SK-N-SH treated with all-trans-retinoic acid at 6 μM for 48 hours (cell line): ENCODE measurements around the gene ADAM8.
"Not testable (repeated sequence)": the region's sequence is repeated elsewhere in the genome, so short reads cannot be mapped to it uniquely, and the experiment has no call there.

Experiments
- ATAC-seq: fragments of 200-7000 bp; cut with Tn5 transposase; 3 replicates; pipeline ENCODE4 v1.9.1; 2020; ENCODE audit warnings: mild to moderate bottlenecking, moderate library complexity
- ARNTL ChIP-seq: fragments of 450-650 bp; formaldehyde crosslinking; IDR thresholded peaks from 2 replicates; pipeline ENCODE4 v1.5.0; 2020; ENCODE audit warnings: low read depth, mild to moderate bottlenecking, moderate library complexity, borderline replicate concordance
- BACH2 ChIP-seq: fragments of 250-450 bp; sonication (Bioruptor Pico); IDR thresholded peaks from 2 replicates; pipeline ENCODE4 v1.9.0; 2021; ENCODE audit warnings: mild to moderate bottlenecking, borderline replicate concordance
- CREB5 ChIP-seq: fragments of 250-450 bp; sonication (Bioruptor Pico); IDR thresholded peaks from 2 replicates; pipeline ENCODE4 v1.5.1; 2020; ENCODE audit warnings: low read depth, mild to moderate bottlenecking, moderate library complexity
- CSDC2 ChIP-seq: fragments of 250-450 bp; sonication (Bioruptor Pico); IDR thresholded peaks from 2 replicates; pipeline ENCODE4 v1.5.0; 2020; ENCODE audit warnings: mild to moderate bottlenecking, moderate library complexity
- ESRRG ChIP-seq: fragments of 250-450 bp; sonication (Bioruptor Pico); IDR thresholded peaks from 2 replicates; pipeline ENCODE4 v1.6.1; 2021; ENCODE audit warnings: mild to moderate bottlenecking
- GLIS3 ChIP-seq: fragments of 250-450 bp; sonication (Bioruptor Pico); IDR thresholded peaks from 2 replicates; pipeline ENCODE4 v1.5.0; 2020; ENCODE audit warnings: mild to moderate bottlenecking, moderate library complexity
- OSR1 ChIP-seq: fragments of 250-450 bp; sonication (Bioruptor Pico); IDR thresholded peaks from 2 replicates; pipeline ENCODE4 v1.8.0; 2022; ENCODE audit warnings: moderate library complexity, mild to moderate bottlenecking, inconsistent platforms
- PATZ1 ChIP-seq: fragments of 250-450 bp; sonication (Bioruptor Pico); IDR thresholded peaks from 2 replicates; pipeline ENCODE4 v1.8.0; 2020; ENCODE audit warnings: mild to moderate bottlenecking, moderate library complexity, borderline replicate concordance
- RARB ChIP-seq: fragments of 250-450 bp; sonication (Bioruptor Pico); IDR thresholded peaks from 2 replicates; pipeline ENCODE4 v1.8.0; 2021; ENCODE audit warnings: mild to moderate bottlenecking, moderate library complexity
- SNAI2 ChIP-seq: fragments of 250-450 bp; sonication (Bioruptor Pico); IDR thresholded peaks from 2 replicates; pipeline ENCODE4 v1.5.0; 2020; ENCODE audit warnings: mild to moderate bottlenecking, moderate library complexity
- TCF4 ChIP-seq: fragments of 250-450 bp; sonication (Bioruptor Pico); IDR thresholded peaks from 2 replicates; pipeline ENCODE4 v1.8.0; 2021; ENCODE audit warnings: mild to moderate bottlenecking, moderate library complexity, borderline replicate concordance
- TOX ChIP-seq: fragments of 250-450 bp; sonication (Bioruptor Pico); IDR thresholded peaks from 2 replicates; pipeline ENCODE4 v1.8.0; 2021; ENCODE audit warnings: mild to moderate bottlenecking, moderate library complexity, borderline replicate concordance
- TSHZ2 ChIP-seq: fragments of 250-450 bp; sonication (Bioruptor Pico); IDR thresholded peaks from 2 replicates; pipeline ENCODE4 v1.5.0; 2020; ENCODE audit warnings: mild to moderate bottlenecking, moderate library complexity
- ZC3H10 ChIP-seq: fragments of 250-450 bp; sonication (Bioruptor Pico); IDR thresholded peaks from 2 replicates; pipeline ENCODE4 v1.5.1; 2021; ENCODE audit warnings: mild to moderate bottlenecking, moderate library complexity
- ZFP3 ChIP-seq: fragments of 250-450 bp; sonication (Bioruptor Pico); IDR thresholded peaks from 2 replicates; pipeline ENCODE4 v1.5.0; 2020; ENCODE audit warnings: mild to moderate bottlenecking, moderate library complexity
- ZFP30 ChIP-seq: fragments of 450-650 bp; formaldehyde crosslinking; IDR thresholded peaks from 2 replicates; pipeline ENCODE4 v1.5.0; 2022; ENCODE audit warnings: mild to moderate bottlenecking, moderate library complexity
- ZNF565 ChIP-seq: fragments of 450-650 bp; formaldehyde crosslinking; conservative IDR thresholded peaks from 2 replicates; pipeline ENCODE4 v1.5.0; 2020; ENCODE audit warnings: low read depth, mild to moderate bottlenecking, moderate library complexity
- ZNF8 ChIP-seq: fragments of 450-650 bp; formaldehyde crosslinking; IDR thresholded peaks from 2 replicates; pipeline ENCODE4 v1.5.0; 2020; ENCODE audit warnings: mild to moderate bottlenecking, moderate library complexity
- TF ChIP-seq, protein P1 (sequence below): fragments of 250-450 bp; sonication (Bioruptor Pico); IDR thresholded peaks from 2 replicates; pipeline ENCODE4 v1.5.1; 2021; ENCODE audit warnings: mild to moderate bottlenecking, moderate library complexity

Gene ADAM8

GRCh38 chr10:133224756-133225372 lies 51.8 kb downstream of the ADAM8 start:
- ATAC-seq: no peak
- TF ChIP-seq ESRRG (CRISPR knock-in tag) (no peak), ZNF565 (CRISPR knock-in tag) (no peak), ZC3H10 (CRISPR knock-in tag) (no peak), CSDC2 (CRISPR knock-in tag) (no peak), ZNF8 (CRISPR knock-in tag) (no peak), TSHZ2 (CRISPR knock-in tag) (no peak), RARB (CRISPR knock-in tag) (no peak), CREB5 (CRISPR knock-in tag) (no peak), PATZ1 (CRISPR knock-in tag) (no peak), ZFP3 (no peak), GLIS3 (CRISPR knock-in tag) (no peak), SNAI2 (no peak), OSR1 (CRISPR knock-in tag) (no peak), BACH2 (CRISPR knock-in tag) (no peak)
- TF ChIP-seq, protein P1, sequence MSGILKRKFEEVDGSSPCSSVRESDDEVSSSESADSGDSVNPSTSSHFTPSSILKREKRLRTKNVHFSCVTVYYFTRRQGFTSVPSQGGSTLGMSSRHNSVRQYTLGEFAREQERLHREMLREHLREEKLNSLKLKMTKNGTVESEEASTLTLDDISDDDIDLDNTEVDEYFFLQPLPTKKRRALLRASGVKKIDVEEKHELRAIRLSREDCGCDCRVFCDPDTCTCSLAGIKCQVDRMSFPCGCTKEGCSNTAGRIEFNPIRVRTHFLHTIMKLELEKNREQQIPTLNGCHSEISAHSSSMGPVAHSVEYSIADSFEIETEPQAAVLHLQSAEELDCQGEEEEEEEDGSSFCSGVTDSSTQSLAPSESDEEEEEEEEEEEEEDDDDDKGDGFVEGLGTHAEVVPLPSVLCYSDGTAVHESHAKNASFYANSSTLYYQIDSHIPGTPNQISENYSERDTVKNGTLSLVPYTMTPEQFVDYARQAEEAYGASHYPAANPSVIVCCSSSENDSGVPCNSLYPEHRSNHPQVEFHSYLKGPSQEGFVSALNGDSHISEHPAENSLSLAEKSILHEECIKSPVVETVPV: no peak

DNA sequence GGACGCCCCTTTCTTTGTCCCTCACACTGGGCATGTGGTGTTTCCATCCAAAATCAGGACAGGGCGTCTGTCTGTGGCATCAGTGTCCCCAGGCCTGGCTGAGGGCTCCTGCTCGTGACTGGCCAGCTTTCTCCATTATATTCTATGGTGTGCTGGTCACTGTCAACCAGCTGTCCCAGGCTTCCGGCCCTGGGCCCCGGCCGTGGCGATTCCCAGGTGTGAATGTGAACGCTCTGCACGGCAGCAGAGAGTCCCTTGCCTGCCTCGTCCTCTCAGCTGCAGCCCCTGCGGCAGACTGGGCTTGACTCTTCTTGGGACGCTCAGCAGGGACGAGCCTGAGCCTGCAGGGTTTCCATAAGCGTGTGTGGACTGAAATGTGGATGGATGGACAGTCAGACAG lies 52.6 kb downstream of the ADAM8 start:
- TF ChIP-seq ZFP3: no peak
- no peak for TF ChIP-seq ZFP30 (CRISPR knock-in tag)
- no peak for TF ChIP-seq BACH2 (CRISPR knock-in tag)
- TF ChIP-seq SNAI2: no peak
- TF ChIP-seq CREB5 (CRISPR knock-in tag): no peak
- no peak for TF ChIP-seq ESRRG (CRISPR knock-in tag)
- TF ChIP-seq TCF4 (CRISPR knock-in tag): no peak
- no peak for TF ChIP-seq TOX (CRISPR knock-in tag)
- TF ChIP-seq PATZ1 (CRISPR knock-in tag): no peak
- TF ChIP-seq ARNTL (CRISPR knock-in tag): no peak
- TF ChIP-seq ZC3H10 (CRISPR knock-in tag): no peak
- TF ChIP-seq, all 23 proteins: peak for 0
- ATAC-seq: no peak

DNA sequence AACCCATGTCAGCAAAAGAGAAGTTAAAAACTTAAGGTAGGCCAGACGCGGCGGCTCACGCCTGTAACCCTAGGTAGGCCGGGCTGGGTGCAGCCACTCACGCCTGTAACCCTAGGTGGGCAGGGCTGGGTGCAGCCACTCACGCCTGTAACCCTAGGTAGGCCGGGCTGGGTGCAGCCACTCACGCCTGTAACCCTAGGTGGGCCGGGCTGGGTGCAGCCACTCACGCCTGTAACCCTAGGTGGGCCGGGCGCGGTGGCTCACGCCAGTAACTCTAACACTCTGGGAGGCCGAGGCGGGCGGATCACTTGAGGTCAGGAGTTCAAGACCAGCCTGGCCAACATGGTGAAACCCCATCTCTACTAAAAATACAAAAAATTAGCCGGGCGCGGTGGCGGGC lies 54.9 kb downstream of the ADAM8 start:
- not testable (repeated sequence) for ATAC-seq
